Measurements from ENCODE around the gene PARD6A. TPM values are rescaled to one million over a fixed set of nuclear protein-coding genes. Genes with fewer than 3 reads are reported as not detected.
"Not testable (repeated sequence)": the region's sequence is repeated elsewhere in the genome, so short reads cannot be mapped to it uniquely, and the experiment has no call there.

The PARD6A gene
- total RNA-seq, 1 donor from 2014 or later = 3.4 TPM

GRCh38 chr16:67683767-67684166 is 23.0 kb downstream of the PARD6A start:
- ATAC-seq = no peak

GRCh38 chr16:67685388-67686112 is 24.8 kb downstream of the PARD6A start:
- DNase-seq (ENCODE audit: low spot score) (no peak), ATAC-seq (no peak)

More at GRCh38 chr16:67683767-67684166, 23.0 kb downstream of the PARD6A start:
- DNase-seq (ENCODE audit: low spot score) = no peak

GRCh38 chr16:67693517-67694285 is 32.9 kb downstream of the PARD6A start:
- ATAC-seq; DNase-seq (ENCODE audit: low spot score): not testable (repeated sequence)

GRCh38 chr16:67694611-67695010 is 33.9 kb downstream of the PARD6A start:
- ATAC-seq = peak; percentile 65
- DNase-seq (ENCODE audit: low spot score) = no peak

GRCh38 chr16:67697422-67698185 is 36.8 kb downstream of the PARD6A start:
- DNase-seq (ENCODE audit: low spot score) = no peak
- peak; percentile 49 for ATAC-seq

- ATAC-seq (peak; percentile 23), DNase-seq (ENCODE audit: low spot score) (no peak)
Measured at GRCh38 chr16:67699265-67699664, 38.5 kb downstream of the PARD6A start.

- no peak for ATAC-seq
Measured at GRCh38 chr16:67701420-67701819, 40.7 kb downstream of the PARD6A start.

GRCh38 chr16:67702130-67702529 is 41.4 kb downstream of the PARD6A start:
- DNase-seq (ENCODE audit: low spot score) = no peak
- no peak for ATAC-seq

More at GRCh38 chr16:67701420-67701819, 40.7 kb downstream of the PARD6A start:
- no peak for DNase-seq (ENCODE audit: low spot score)

- ATAC-seq (no peak), DNase-seq (ENCODE audit: low spot score) (no peak)
Measured at GRCh38 chr16:67703626-67704025, 42.9 kb downstream of the PARD6A start.

GRCh38 chr16:67704110-67704509 is 43.4 kb downstream of the PARD6A start:
- no peak for DNase-seq (ENCODE audit: low spot score)
- ATAC-seq = no peak

- DNase-seq (ENCODE audit: low spot score) (no peak), ATAC-seq (no peak)
Measured at GRCh38 chr16:67707210-67707609, 46.5 kb downstream of the PARD6A start.

- ATAC-seq (no peak), DNase-seq (ENCODE audit: low spot score) (no peak)
Measured at GRCh38 chr16:67707790-67708189, 47.0 kb downstream of the PARD6A start.

GRCh38 chr16:67708368-67708771 is 47.6 kb downstream of the PARD6A start:
- peak; percentile 69 for ATAC-seq
- DNase-seq (ENCODE audit: low spot score) = no peak

- ATAC-seq (peak; percentile 60), DNase-seq (ENCODE audit: low spot score) (no peak)
Measured at GRCh38 chr16:67709050-67709449, 48.3 kb downstream of the PARD6A start.

- DNase-seq (ENCODE audit: low spot score) (no peak), ATAC-seq (no peak)
Measured at GRCh38 chr16:67710607-67711006, 49.8 kb downstream of the PARD6A start.

Other genes starting within 250 kb of the PARD6A start
- 1.6 TPM for gene ZDHHC1, start 244.5 kb upstream of the PARD6A start, total RNA-seq
- 3.1 TPM for gene HSD11B2, start 229.8 kb upstream of the PARD6A start, total RNA-seq
- gene ATP6V0D1, start 179.8 kb upstream of the PARD6A start, total RNA-seq = 48.2 TPM
- gene AGRP, start 177.4 kb upstream of the PARD6A start, total RNA-seq = not detected
- 29.7 TPM for gene RIPOR1, start 132.1 kb upstream of the PARD6A start, total RNA-seq
- gene CTCF, start 98.4 kb upstream of the PARD6A start, total RNA-seq = 13.4 TPM
- 1.1 TPM for gene CARMIL2, start 15.8 kb upstream of the PARD6A start, total RNA-seq
- 5.0 TPM for gene ACD, start 700 bp upstream of the PARD6A start, total RNA-seq
- 10.6 TPM for gene ENKD1, start 5.8 kb downstream of the PARD6A start, total RNA-seq
- 5.5 TPM for gene C16orf86, start 5.9 kb downstream of the PARD6A start, total RNA-seq
- 33.8 TPM for gene GFOD2, start 58.4 kb downstream of the PARD6A start, total RNA-seq
- gene RANBP10, start 145.6 kb downstream of the PARD6A start, total RNA-seq = 35.6 TPM
- 2.1 TPM for gene TSNAXIP1, start 145.9 kb downstream of the PARD6A start, total RNA-seq
- gene THAP11, start 181.4 kb downstream of the PARD6A start, total RNA-seq = 12.8 TPM
- 23.2 TPM for gene NUTF2, start 186.0 kb downstream of the PARD6A start, total RNA-seq
- 23.1 TPM for gene CENPT, start 186.7 kb downstream of the PARD6A start, total RNA-seq
- gene EDC4, start 212.1 kb downstream of the PARD6A start, total RNA-seq = 22.1 TPM
- 0.88 TPM for gene NRN1L, start 223.9 kb downstream of the PARD6A start, total RNA-seq
- gene PSKH1, start 232.3 kb downstream of the PARD6A start, total RNA-seq = 18.2 TPM

All from left lobe of liver (tissue), 2 donors.